Testis (tissue), 2 donors: ENCODE data around the gene ELOVL1.

Experiments used
- POLR2A ChIP-seq: fragments of 450-650 bp; IDR thresholded peaks from one replicate; pipeline ENCODE4 v1.6.1; 2017; ENCODE audit warnings: antibody characterized with exemption, mild to moderate bottlenecking, moderate library complexity
- TF ChIP-seq, protein P1 (sequence below), 3 experiments: fragments of 450-650 bp in 2 of 3; fragments of 200-600 bp in 1 of 3; sonication (generic) in 1 of 3; IDR thresholded peaks; one replicate each; pipeline ENCODE4 v1.5.1; 2016 to 2019; ENCODE audit warnings: antibody characterized with exemption in 3 of 3, mild to moderate bottlenecking in 2 of 3, moderate library complexity in 1 of 3

DNA sequence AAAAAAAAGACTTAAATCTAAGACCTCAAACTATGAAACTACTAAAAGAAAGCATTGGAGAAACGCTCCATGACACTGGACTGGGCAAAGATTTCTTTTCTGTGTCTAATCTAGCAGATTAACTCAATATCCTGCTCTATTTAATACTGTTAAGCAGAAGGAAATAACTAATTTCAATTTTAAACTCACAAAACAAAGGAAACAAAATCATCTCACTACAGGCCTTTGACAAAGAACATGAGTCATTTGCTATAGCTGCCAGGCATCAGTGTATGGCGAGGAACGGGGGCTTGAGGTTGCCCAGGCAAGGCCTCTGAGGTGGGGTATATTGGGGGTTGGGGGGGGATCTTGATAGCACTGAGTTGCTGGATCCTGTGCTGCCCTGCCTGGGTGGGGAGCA, 42.8 kb upstream of the ELOVL1 start:
- TF ChIP-seq, protein P1, sequence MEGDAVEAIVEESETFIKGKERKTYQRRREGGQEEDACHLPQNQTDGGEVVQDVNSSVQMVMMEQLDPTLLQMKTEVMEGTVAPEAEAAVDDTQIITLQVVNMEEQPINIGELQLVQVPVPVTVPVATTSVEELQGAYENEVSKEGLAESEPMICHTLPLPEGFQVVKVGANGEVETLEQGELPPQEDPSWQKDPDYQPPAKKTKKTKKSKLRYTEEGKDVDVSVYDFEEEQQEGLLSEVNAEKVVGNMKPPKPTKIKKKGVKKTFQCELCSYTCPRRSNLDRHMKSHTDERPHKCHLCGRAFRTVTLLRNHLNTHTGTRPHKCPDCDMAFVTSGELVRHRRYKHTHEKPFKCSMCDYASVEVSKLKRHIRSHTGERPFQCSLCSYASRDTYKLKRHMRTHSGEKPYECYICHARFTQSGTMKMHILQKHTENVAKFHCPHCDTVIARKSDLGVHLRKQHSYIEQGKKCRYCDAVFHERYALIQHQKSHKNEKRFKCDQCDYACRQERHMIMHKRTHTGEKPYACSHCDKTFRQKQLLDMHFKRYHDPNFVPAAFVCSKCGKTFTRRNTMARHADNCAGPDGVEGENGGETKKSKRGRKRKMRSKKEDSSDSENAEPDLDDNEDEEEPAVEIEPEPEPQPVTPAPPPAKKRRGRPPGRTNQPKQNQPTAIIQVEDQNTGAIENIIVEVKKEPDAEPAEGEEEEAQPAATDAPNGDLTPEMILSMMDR (IDR thresholded peaks at IDR 0.05) = no peak
- TF ChIP-seq POLR2A = no peak
